Liver (tissue), 9 donors: ENCODE results near the gene NDRG4. TPM values are rescaled to one million over a fixed set of nuclear protein-coding genes. Genes with fewer than 3 reads are reported as not detected.

Source experiments
- DNase-seq: peaks from one replicate; pipeline ENCODE4 v3.0.0-alpha.2; 2017; ENCODE audit warnings: low spot score
- H3K27ac ChIP-seq, 2 donors: one replicate each; pipeline ENCODE4 v1.7.0; 2013; ENCODE audit warnings: inconsistent platforms in 2 of 2, low read length in 2 of 2, control low read depth in 1 of 2, low read depth in 1 of 2, mild to moderate bottlenecking in 1 of 2
- H3K27me3 ChIP-seq, 4 donors: one replicate each; pipeline versions ENCODE4 v1.6.1 to v1.7.0; 2013; ENCODE audit warnings: low read length in 3 of 4, inconsistent platforms in 1 of 4, mild to moderate bottlenecking in 1 of 4, moderate library complexity in 1 of 4; ENCODE audit not compliant: control insufficient read depth in 4 of 4, insufficient read depth in 4 of 4
- H3K36me3 ChIP-seq, 4 donors: one replicate each; pipeline versions ENCODE4 v1.6.1 to v1.7.0; 2013; ENCODE audit warnings: low read length in 3 of 4, mild to moderate bottlenecking in 3 of 4, low read depth in 1 of 4, moderate library complexity in 1 of 4; ENCODE audit not compliant: control insufficient read depth in 4 of 4, insufficient read depth in 3 of 4
- H3K4me1 ChIP-seq, 4 donors: one replicate each; pipeline versions ENCODE4 v1.6.1 to v1.7.0; 2013; ENCODE audit warnings: low read length in 3 of 4, mild to moderate bottlenecking in 3 of 4, moderate library complexity in 1 of 4; ENCODE audit not compliant: control insufficient read depth in 4 of 4, insufficient read depth in 4 of 4
- H3K4me3 ChIP-seq, 3 donors: one replicate each; pipeline versions ENCODE4 v1.6.1 to v1.7.0; 2013; ENCODE audit warnings: low read length in 3 of 3, control low read depth in 1 of 3, low read depth in 1 of 3, mild to moderate bottlenecking in 1 of 3
- H3K9ac ChIP-seq, 2 donors: one replicate each; pipeline ENCODE4 v1.7.0; 2013; ENCODE audit warnings: low read length in 2 of 2, mild to moderate bottlenecking in 2 of 2, moderate library complexity in 2 of 2, control low read depth in 1 of 2, low read depth in 1 of 2
- H3K9me3 ChIP-seq, 4 donors: one replicate each; pipeline versions ENCODE4 v1.6.1 to v1.7.0; 2013; ENCODE audit warnings: low read length in 3 of 4; ENCODE audit not compliant: control insufficient read depth in 4 of 4
- CTCF ChIP-seq: fragments of 150-350 bp; IDR thresholded peaks from 2 replicates; pipeline ENCODE4 v1.5.1; 2017; ENCODE audit warnings: improper control_type of control experiment, low read depth, low read length; ENCODE audit not compliant: missing input control
- EGR1 ChIP-seq, 2 donors: IDR thresholded peaks; 2 replicates each; pipeline ENCODE4 v1.6.1; 2016 to 2018; ENCODE audit warnings: antibody characterized with exemption in 2 of 2, low read depth in 2 of 2
- FOXA1 ChIP-seq: IDR thresholded peaks from 2 replicates; pipeline ENCODE4 v1.6.1; 2016; ENCODE audit warnings: antibody characterized with exemption
- FOXA2 ChIP-seq: IDR thresholded peaks from 2 replicates; pipeline ENCODE4 v1.6.1; 2016; ENCODE audit warnings: antibody characterized with exemption
- GABPA ChIP-seq, 2 donors: IDR thresholded peaks in 1 of 2; conservative IDR thresholded peaks in 1 of 2; 2 replicates each; pipeline ENCODE4 v1.6.1; 2016; ENCODE audit warnings: antibody characterized with exemption in 2 of 2, mild to moderate bottlenecking in 1 of 2, moderate library complexity in 1 of 2
- HNF4A ChIP-seq, 2 donors: conservative IDR thresholded peaks; 2 replicates each; pipeline ENCODE4 v1.6.1; 2016; ENCODE audit warnings: antibody characterized with exemption in 2 of 2, mild to moderate bottlenecking in 2 of 2
- HNF4G ChIP-seq: IDR thresholded peaks from 2 replicates; pipeline ENCODE4 v1.6.1; 2016; ENCODE audit warnings: antibody characterized with exemption
- JUND ChIP-seq, 2 donors: IDR thresholded peaks; 2 replicates each; pipeline ENCODE4 v1.6.1; 2016; ENCODE audit warnings: antibody characterized with exemption in 2 of 2
- MAX ChIP-seq: IDR thresholded peaks from 2 replicates; pipeline ENCODE4 v1.6.1; 2016; ENCODE audit warnings: antibody characterized with exemption
- NR2F2 ChIP-seq: IDR thresholded peaks from 2 replicates; pipeline ENCODE4 v1.6.1; 2016; ENCODE audit warnings: antibody characterized with exemption
- RAD21 ChIP-seq, 2 donors: IDR thresholded peaks; 2 replicates each; pipeline ENCODE4 v1.6.1; 2016; ENCODE audit warnings: antibody characterized with exemption in 2 of 2, mild to moderate bottlenecking in 2 of 2
- RXRA ChIP-seq, 2 donors: IDR thresholded peaks; 2 replicates each; pipeline ENCODE4 v1.6.1; 2017 to 2018; ENCODE audit warnings: antibody characterized with exemption in 2 of 2, mild to moderate bottlenecking in 1 of 2
- SP1 ChIP-seq: IDR thresholded peaks from 2 replicates; pipeline ENCODE4 v1.6.1; 2018; ENCODE audit warnings: antibody characterized with exemption, mild to moderate bottlenecking
- TAF1 ChIP-seq: conservative IDR thresholded peaks from 2 replicates; pipeline ENCODE4 v1.6.1; 2016; ENCODE audit warnings: antibody characterized with exemption, mild to moderate bottlenecking
- YY1 ChIP-seq: IDR thresholded peaks from 2 replicates; pipeline ENCODE4 v1.6.1; 2016; ENCODE audit warnings: antibody characterized with exemption, mild to moderate bottlenecking
- ZBTB33 ChIP-seq: IDR thresholded peaks from 2 replicates; pipeline ENCODE4 v1.6.1; 2016; ENCODE audit warnings: antibody characterized with exemption
- WGBS: extraction: QIAGEN DNeasy Blood & Tissue Kit; methylation state at CpG from one replicate; pipeline ENCODE4 v1.1.7; 2013; 5-methylcytosine and 5-hydroxymethylcytosine counted together
- polyA plus RNA-seq, 2 donors: library from polyadenylated mRNA; stranded (reverse) in 1 of 2; unstranded in 1 of 2; fragments of 200-250 nt in 1 of 2; fragments of >200 nt in 1 of 2; fragmentation: Nextera tagmentation in 1 of 2; extraction: Ambion mirVana in 1 of 2; gene quantifications; one replicate each; pipeline versions ENCODE4 v1.2.1 to v1.2.3, GENCODE V29; 2013 to 2015
- total RNA-seq, 2 donors: library from RNA; depleted of rRNA; stranded (reverse); fragments of >200 nt; gene quantifications; one replicate each; pipeline ENCODE4 v1.2.3, GENCODE V29; 2014
- TF ChIP-seq, protein P1 (sequence below): IDR thresholded peaks from 2 replicates; pipeline ENCODE4 v1.6.1; 2016; ENCODE audit warnings: antibody characterized with exemption
- TF ChIP-seq, protein P2 (sequence below): IDR thresholded peaks from 2 replicates; pipeline ENCODE4 v1.6.1; 2016; ENCODE audit warnings: antibody characterized with exemption, mild to moderate bottlenecking
- donor health status: healthy.
- donor health status: healthy.
- donor health status: healthy.
- donor health status: healthy.
- donor health status: healthy.

The NDRG4 gene
- total and polyA plus RNA-seq, 4 donors, result 0.40 to 1.1 (median 0.86) TPM

DNA sequence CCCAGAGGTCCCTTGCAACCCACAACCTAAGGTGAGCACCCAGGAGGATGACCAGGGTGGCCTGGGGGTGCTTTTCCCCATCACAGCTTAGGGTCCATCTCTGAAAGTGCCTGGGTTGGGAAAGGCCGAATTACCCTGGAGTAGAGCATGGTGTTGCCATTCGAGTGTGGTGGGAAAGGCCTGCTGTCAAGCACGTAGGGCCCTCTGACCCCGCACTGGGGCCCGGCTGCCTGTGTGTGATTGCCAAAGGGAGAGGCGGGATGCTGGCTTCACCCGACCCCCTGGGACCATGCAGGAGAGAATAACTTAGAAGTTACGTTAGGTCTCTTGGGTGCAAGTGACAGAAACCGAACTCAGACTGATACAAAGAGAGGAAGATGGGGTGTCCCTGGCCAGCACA, 27.7 kb upstream of the NDRG4 start:
- 92% methylated on average over 9 of the region's 9 CpGs for WGBS
- H3K4me3 ChIP-seq, result no peak overlapping the region
- H3K27me3 ChIP-seq, result peaks cover 0 to 2% (median 0%) of the 10 kb centered on the region in 4 donors
- no peak overlapping the region for H3K27ac ChIP-seq
- no peaks in the 10 kb centered on the region for H3K4me1 ChIP-seq
- H3K9me3 ChIP-seq, result no peaks in the 10 kb centered on the region
- H3K9ac ChIP-seq, result no peak overlapping the region
- no peak for DNase-seq
- TF ChIP-seq MAX (no peak), TAF1 (no peak)
- no peaks in the 10 kb centered on the region for H3K36me3 ChIP-seq

GRCh38 chr16:58472827-58473226, 27.1 kb upstream of the NDRG4 start:
- 96% methylated on average over 3 of the region's 3 CpGs for WGBS
- Histone ChIP-seq H3K4me1 (no peaks in the 10 kb centered on the region), H3K9me3 (no peaks in the 10 kb centered on the region), H3K27me3 (peaks cover 0 to 2% (median 0%) of the 10 kb centered on the region in 4 donors), H3K9ac (no peak overlapping the region), H3K27ac (no peak overlapping the region), H3K36me3 (no peaks in the 10 kb centered on the region), H3K4me3 (no peak overlapping the region)
- no peak for DNase-seq
- TF ChIP-seq EGR1 (IDR thresholded peaks at IDR 0.05; ENCODE audit: low read depth in 2 of 2) (no peak), NR2F2 (no peak), GABPA (IDR thresholded peaks at IDR 0.05 in 1 of 2, conservative IDR thresholded peaks at IDR 0.05 in 1 of 2) (no peak), HNF4G (no peak), CTCF (no peak), FOXA1 (no peak), ZBTB33 (no peak), TAF1 (no peak), MAX (no peak), YY1 (no peak), RAD21 (IDR thresholded peaks at IDR 0.05) (no peak), RXRA (IDR thresholded peaks at IDR 0.05) (no peak), FOXA2 (no peak), HNF4A (conservative IDR thresholded peaks at IDR 0.05) (no peak), JUND (IDR thresholded peaks at IDR 0.05) (no peak), SP1 (no peak)
- TF ChIP-seq, protein P1, sequence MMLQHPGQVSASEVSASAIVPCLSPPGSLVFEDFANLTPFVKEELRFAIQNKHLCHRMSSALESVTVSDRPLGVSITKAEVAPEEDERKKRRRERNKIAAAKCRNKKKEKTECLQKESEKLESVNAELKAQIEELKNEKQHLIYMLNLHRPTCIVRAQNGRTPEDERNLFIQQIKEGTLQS, result no peak
- TF ChIP-seq, protein P2, sequence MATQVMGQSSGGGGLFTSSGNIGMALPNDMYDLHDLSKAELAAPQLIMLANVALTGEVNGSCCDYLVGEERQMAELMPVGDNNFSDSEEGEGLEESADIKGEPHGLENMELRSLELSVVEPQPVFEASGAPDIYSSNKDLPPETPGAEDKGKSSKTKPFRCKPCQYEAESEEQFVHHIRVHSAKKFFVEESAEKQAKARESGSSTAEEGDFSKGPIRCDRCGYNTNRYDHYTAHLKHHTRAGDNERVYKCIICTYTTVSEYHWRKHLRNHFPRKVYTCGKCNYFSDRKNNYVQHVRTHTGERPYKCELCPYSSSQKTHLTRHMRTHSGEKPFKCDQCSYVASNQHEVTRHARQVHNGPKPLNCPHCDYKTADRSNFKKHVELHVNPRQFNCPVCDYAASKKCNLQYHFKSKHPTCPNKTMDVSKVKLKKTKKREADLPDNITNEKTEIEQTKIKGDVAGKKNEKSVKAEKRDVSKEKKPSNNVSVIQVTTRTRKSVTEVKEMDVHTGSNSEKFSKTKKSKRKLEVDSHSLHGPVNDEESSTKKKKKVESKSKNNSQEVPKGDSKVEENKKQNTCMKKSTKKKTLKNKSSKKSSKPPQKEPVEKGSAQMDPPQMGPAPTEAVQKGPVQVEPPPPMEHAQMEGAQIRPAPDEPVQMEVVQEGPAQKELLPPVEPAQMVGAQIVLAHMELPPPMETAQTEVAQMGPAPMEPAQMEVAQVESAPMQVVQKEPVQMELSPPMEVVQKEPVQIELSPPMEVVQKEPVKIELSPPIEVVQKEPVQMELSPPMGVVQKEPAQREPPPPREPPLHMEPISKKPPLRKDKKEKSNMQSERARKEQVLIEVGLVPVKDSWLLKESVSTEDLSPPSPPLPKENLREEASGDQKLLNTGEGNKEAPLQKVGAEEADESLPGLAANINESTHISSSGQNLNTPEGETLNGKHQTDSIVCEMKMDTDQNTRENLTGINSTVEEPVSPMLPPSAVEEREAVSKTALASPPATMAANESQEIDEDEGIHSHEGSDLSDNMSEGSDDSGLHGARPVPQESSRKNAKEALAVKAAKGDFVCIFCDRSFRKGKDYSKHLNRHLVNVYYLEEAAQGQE, result no peak
